Esophagus muscularis mucosa (tissue), 4 donors: ENCODE results near the gene CHRM5. TPM values are rescaled to one million over a fixed set of nuclear protein-coding genes. Genes with fewer than 3 reads are reported as not detected.
A peak's percentile ranks its signal among the peaks of the same experiment; 100 is the strongest.

Experiments
- DNase-seq: peaks from one replicate; pipeline ENCODE4 v3.0.0-alpha.2; 2017; ENCODE audit errors: extremely low spot score
- H3K27ac ChIP-seq, 4 donors: fragments of 200-600 bp; sonication (generic); replicated peaks in 1 of 4; 1 replicate in 3 of 4; 2 replicates in 1 of 4; pipeline ENCODE4 v1.5.1; 2016 to 2019; ENCODE audit warnings: mild to moderate bottlenecking in 1 of 4
- H3K27me3 ChIP-seq, 4 donors: fragments of 200-600 bp; sonication (generic); one replicate each; pipeline versions ENCODE4 v1.5.1 to v1.6.0; 2016 to 2019
- H3K36me3 ChIP-seq, 4 donors: fragments of 200-600 bp; sonication (generic); one replicate each; pipeline ENCODE4 v1.5.1; 2016 to 2019
- H3K4me1 ChIP-seq, 4 donors: fragments of 200-600 bp; sonication (generic); one replicate each; pipeline ENCODE4 v1.5.1; 2016 to 2019
- H3K4me3 ChIP-seq, 4 donors: fragments of 200-600 bp; sonication (generic); 1 replicate in 2 of 4; 2 replicates in 2 of 4; pipeline ENCODE4 v1.5.1; 2016 to 2019; ENCODE audit warnings: mild to moderate bottlenecking in 4 of 4, moderate library complexity in 1 of 4
- H3K9me3 ChIP-seq, 4 donors: fragments of 200-600 bp; sonication (generic); 1 replicate in 3 of 4; 2 replicates in 1 of 4; pipeline ENCODE4 v1.5.1; 2016 to 2019
- CTCF ChIP-seq, 3 experiments: fragments of 200-600 bp in 2 of 3; fragments of 450-650 bp in 1 of 3; sonication (generic) in 2 of 3; IDR thresholded peaks; one replicate each; pipeline ENCODE4 v1.5.1; 2017 to 2019; ENCODE audit warnings: antibody characterized with exemption in 3 of 3, mild to moderate bottlenecking in 2 of 3, moderate library complexity in 1 of 3
- EP300 ChIP-seq: sonication (generic); formaldehyde crosslinking; IDR thresholded peaks from one replicate; pipeline ENCODE4 v1.6.1; 2017; ENCODE audit warnings: antibody characterized with exemption
- POLR2A ChIP-seq: fragments of 450-650 bp; IDR thresholded peaks from one replicate; pipeline ENCODE4 v1.6.1; 2017; ENCODE audit warnings: antibody characterized with exemption, moderate library complexity, mild to moderate bottlenecking, low read depth
- POLR2AphosphoS5 ChIP-seq, 2 donors: sonication (generic); formaldehyde crosslinking; IDR thresholded peaks; one replicate each; pipeline ENCODE4 v1.6.1; 2017; ENCODE audit warnings: antibody characterized with exemption in 2 of 2
- WGBS: methylation state at CpG from one replicate; pipeline ENCODE4 v1.1.5; 2018; 5-methylcytosine and 5-hydroxymethylcytosine counted together
- intact Hi-C: fragments of 100-400 bp; cut with DNase I; formaldehyde crosslinking; loops from one replicate; pipeline ENCODE4 v1.15.1; 2023
- total RNA-seq, 4 donors: library from RNA; depleted of rRNA; stranded (reverse); fragments of >200 nt; gene quantifications; one replicate each; pipeline versions ENCODE4 v1.1.0 to v1.2.1, GENCODE V29; 2016

CHRM5 gene
- total RNA-seq, 4 donors from 2014 or later = not detected

GRCh38 chr15:33963831-33964664, 4.2 kb upstream of the CHRM5 start:
- DNase-seq = no peak

GRCh38 chr15:33964665-33965040, 3.6 kb upstream of the CHRM5 start:
- Histone ChIP-seq H3K4me3 (no peak overlapping the region), H3K4me1 (no peaks in the 10 kb centered on the region), H3K27ac (no peak overlapping the region), H3K9me3 (no peaks in the 10 kb centered on the region), H3K36me3 (no peaks in the 10 kb centered on the region), H3K27me3 (no peaks in the 10 kb centered on the region)
- intact Hi-C loops = no loop called here
- no peak for DNase-seq
- TF ChIP-seq POLR2A (no peak), CTCF (IDR thresholded peaks at IDR 0.05) (no peak), POLR2AphosphoS5 (IDR thresholded peaks at IDR 0.05) (no peak)
- 95% methylated on average over 2 of the region's 2 CpGs for WGBS

More at GRCh38 chr15:33963831-33964664, 4.2 kb upstream of the CHRM5 start:
- TF ChIP-seq CTCF (IDR thresholded peaks at IDR 0.05) (peak; percentile 25 to 53 (median 36)), POLR2A (no peak)
- no peak overlapping the region for H3K4me3 ChIP-seq
- intact Hi-C loops = no loop called here
- H3K36me3 ChIP-seq = no peaks in the 10 kb centered on the region
- 60% methylated on average over 8 of the region's 8 CpGs for WGBS
- H3K9me3 ChIP-seq = no peaks in the 10 kb centered on the region
- no peak overlapping the region for H3K27ac ChIP-seq
- H3K27me3 ChIP-seq = no peaks in the 10 kb centered on the region
- no peaks in the 10 kb centered on the region for H3K4me1 ChIP-seq

- TF ChIP-seq EP300 (no peak), CTCF (IDR thresholded peaks at IDR 0.05) (no peak), POLR2A (no peak), POLR2AphosphoS5 (IDR thresholded peaks at IDR 0.05) (no peak)
- no peak overlapping the region for H3K27ac ChIP-seq
- 86% methylated on average over 3 of the region's 3 CpGs for WGBS
Measured at GRCh38 chr15:33968821-33969220, 524 bp downstream of the CHRM5 start.

GRCh38 chr15:33971811-33972210, 3.5 kb downstream of the CHRM5 start:
- H3K4me1 ChIP-seq = no peaks in the 10 kb centered on the region
- 96% methylated on average over 2 of the region's 2 CpGs for WGBS
- no peaks in the 10 kb centered on the region for H3K9me3 ChIP-seq
- H3K27ac ChIP-seq = no peak overlapping the region
- no peak for DNase-seq
- intact Hi-C loops = no loop called here
- H3K27me3 ChIP-seq = no peaks in the 10 kb centered on the region
- H3K4me3 ChIP-seq = no peak overlapping the region
- no peak for TF ChIP-seq EP300
- TF ChIP-seq CTCF (IDR thresholded peaks at IDR 0.05) = no peak
- TF ChIP-seq POLR2AphosphoS5 (IDR thresholded peaks at IDR 0.05) = no peak
- no peak for TF ChIP-seq POLR2A
- H3K36me3 ChIP-seq = no peaks in the 10 kb centered on the region

More at GRCh38 chr15:33968821-33969220, 524 bp downstream of the CHRM5 start:
- DNase-seq = no peak
- Histone ChIP-seq H3K4me1 (no peaks in the 10 kb centered on the region), H3K9me3 (no peaks in the 10 kb centered on the region), H3K27me3 (no peaks in the 10 kb centered on the region), H3K36me3 (no peaks in the 10 kb centered on the region), H3K4me3 (no peak overlapping the region)
- intact Hi-C loops = no loop called here
